Amniotic epithelial cell (primary cell): Measurements from ENCODE around the gene NDUFAF4.
"Not testable (repeated sequence)": the region's sequence is repeated elsewhere in the genome, so short reads cannot be mapped to it uniquely, and the experiment has no call there.

ENCODE experiments used
- DNase-seq: peaks from one replicate; pipeline ENCODE4 v3.0.0-alpha.2; 2010; ENCODE audit warnings: low read depth

The NDUFAF4 gene

DNA sequence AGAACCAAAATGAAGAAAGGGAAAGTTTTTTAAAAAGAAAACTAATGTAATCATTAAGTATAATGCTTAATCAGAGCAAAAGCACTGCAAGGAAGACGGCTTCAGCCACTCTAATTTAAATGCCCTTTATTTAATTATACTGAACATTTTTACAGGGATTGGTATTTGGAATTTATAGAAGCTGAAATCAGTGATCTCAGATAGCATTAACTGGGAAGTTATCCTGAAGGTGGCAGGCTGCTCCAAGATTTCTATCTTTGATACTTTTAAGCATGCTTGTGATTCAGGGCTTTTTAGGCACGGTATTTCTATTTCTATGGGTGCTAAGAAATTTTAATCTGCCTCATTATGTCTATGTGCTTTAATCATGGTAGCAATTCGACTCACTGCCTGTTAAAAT lies 1.3 kb upstream of the NDUFAF4 start:
- DNase-seq: peak; percentile 52

- DNase-seq: peak; percentile 23
These were observed 655 bp upstream of the NDUFAF4 start for GRCh38 chr6:96898241-96898851.

- no peak for DNase-seq
These were observed 8.5 kb downstream of the NDUFAF4 start for GRCh38 chr6:96889146-96889545.

GRCh38 chr6:96888745-96889144 lies 8.9 kb downstream of the NDUFAF4 start:
- no peak for DNase-seq

DNA sequence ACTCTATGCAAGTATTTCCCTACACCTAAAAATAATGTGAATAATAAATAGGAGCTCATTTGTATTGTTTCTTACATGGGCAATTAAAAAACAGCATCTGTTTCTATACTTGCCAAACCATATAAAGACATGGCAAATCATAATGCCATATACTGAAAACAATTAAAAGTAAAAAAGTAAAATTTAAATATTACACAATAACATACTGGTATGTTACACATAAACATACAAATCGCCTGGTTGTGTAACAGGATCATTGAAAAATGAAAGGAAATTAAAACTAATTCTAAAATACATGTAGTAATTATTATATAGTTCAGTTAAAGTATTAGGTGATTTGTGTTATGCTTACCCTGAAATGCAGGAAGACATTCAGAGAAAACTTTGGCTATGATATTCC lies 11.2 kb downstream of the NDUFAF4 start:
- no peak for DNase-seq

DNA sequence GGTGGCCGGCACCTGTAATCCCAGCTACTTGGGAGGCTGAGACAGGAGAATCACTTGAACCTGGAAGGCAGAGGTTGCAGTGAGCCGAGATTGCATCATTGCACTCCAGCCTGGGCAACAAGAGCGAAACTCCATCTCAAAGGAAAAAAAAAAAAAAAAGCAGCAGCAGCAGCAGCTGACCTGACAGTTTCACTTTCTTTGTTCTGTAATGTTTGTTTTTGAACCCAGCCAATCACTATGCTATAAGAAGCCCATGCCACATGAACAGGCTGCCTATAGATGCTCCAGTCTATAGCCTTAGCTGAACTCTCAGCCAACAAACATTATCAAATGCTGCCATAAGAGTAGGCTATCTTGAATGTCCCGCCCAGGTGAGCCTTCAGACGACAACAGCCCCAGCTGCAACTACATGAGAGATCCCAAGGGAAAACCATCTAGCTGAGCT lies 12.5 kb downstream of the NDUFAF4 start:
- not testable (repeated sequence) for DNase-seq

DNA sequence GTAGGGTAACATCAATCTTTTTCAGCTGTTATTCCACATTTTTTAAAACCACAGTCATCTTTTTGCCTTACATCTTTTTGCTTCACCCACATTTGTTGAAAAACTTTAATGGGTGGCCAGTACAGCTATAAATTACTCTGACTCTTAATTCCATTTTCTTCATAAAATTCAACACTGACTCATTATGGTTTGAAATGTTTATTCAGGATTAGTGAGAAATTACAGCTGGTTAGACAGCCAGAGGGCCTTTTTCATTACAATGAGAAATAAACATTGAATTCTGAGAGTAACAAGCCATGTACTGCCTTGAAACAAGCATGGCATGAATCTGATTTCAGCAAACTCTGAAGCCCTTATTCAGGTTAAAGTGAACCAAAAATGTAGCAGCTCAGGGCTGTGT lies 19.5 kb downstream of the NDUFAF4 start:
- peak; percentile 80 for DNase-seq

- no peak for DNase-seq
These were observed 20.7 kb downstream of the NDUFAF4 start for GRCh38 chr6:96876886-96877545.

DNA sequence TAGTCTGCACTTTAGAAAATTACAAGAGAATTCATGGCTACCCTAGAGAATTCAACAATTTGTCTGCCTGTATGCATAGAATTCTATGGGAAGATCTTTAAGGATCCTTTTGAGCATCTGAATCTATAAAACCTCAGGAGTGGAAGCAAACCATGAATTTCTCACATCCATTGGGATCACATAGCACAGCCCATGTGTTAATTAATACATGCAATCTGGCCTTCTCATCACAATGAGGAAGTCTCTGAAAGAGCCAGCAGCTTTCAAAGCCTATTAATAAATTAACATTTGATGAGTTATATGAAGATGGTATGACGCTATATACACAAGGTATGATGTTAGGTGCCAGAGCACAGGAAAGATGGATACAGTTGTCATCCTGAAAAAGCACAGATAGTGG lies 24.7 kb downstream of the NDUFAF4 start:
- no peak for DNase-seq

- DNase-seq: no peak
These were observed 32.7 kb downstream of the NDUFAF4 start for GRCh38 chr6:96865055-96865405.

DNA sequence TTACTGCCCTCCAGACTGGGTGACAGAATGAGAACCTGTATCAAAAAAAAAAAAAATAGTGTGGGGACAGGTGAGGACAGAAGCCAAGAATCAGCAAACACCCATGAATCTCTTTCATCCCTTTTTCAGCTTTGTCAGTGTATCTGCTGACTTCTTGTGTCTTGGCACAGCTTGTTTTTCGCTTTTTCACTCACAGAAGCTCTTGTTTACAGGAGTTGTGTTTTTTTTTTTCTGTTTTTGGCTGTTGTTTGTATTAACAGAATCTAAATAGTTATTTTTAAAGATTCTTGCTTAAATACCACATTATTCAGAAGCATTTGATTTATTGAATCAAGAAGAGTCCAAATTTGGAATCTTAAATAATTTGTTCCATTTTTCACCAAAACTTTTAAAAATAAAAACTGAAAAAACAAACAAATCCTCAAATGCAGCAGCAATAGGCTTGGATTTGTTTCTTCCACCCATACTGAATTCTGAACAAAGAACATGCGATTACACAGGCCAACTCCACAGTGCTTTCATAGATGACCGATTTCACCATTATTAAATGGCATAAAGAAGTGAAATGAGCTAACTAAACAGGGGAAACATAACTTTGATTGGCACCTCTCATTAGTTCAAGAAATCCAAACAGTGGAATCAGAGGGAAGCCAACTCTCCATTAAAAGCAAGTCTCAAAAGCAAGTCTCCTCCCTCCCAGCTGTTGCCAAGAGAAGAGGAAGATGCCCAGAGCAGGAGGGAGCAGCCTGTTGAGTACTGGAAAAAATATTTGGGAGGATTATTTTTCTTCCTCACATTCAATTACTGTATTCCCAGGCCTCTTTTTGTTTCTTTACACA lies 33.3 kb downstream of the NDUFAF4 start:
- DNase-seq: no peak

- no peak for DNase-seq
These were observed 35.1 kb downstream of the NDUFAF4 start for GRCh38 chr6:96862560-96862959.

- no peak for DNase-seq
These were observed 36.1 kb downstream of the NDUFAF4 start for GRCh38 chr6:96861588-96861987.

GRCh38 chr6:96856856-96857255 lies 40.8 kb downstream of the NDUFAF4 start:
- DNase-seq: no peak

- peak; percentile 56 for DNase-seq
These were observed 44.6 kb downstream of the NDUFAF4 start for GRCh38 chr6:96853083-96853482.

DNA sequence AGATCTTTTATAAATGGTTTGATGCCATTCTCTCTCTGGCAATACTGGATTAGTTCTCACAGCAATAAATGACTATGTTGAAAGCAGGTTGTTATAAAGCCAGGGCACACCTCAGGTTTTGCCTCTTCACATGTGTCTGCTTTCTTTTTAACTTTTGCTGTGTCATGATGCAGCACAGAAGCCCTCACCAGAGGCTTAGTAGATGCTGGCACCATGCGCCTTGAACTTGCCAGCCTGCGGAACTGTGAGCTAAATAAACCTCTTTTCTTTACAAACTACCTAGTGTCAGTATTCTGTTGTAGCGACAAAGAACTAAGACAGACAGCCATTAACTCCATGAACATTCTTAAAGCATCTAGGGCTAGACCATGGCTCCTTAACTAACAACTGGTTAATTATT lies 45.1 kb downstream of the NDUFAF4 start:
- DNase-seq: no peak

- no peak for DNase-seq
These were observed 45.8 kb downstream of the NDUFAF4 start for GRCh38 chr6:96851858-96852257.

GRCh38 chr6:96849615-96850014 lies 48.1 kb downstream of the NDUFAF4 start:
- no peak for DNase-seq

DNA sequence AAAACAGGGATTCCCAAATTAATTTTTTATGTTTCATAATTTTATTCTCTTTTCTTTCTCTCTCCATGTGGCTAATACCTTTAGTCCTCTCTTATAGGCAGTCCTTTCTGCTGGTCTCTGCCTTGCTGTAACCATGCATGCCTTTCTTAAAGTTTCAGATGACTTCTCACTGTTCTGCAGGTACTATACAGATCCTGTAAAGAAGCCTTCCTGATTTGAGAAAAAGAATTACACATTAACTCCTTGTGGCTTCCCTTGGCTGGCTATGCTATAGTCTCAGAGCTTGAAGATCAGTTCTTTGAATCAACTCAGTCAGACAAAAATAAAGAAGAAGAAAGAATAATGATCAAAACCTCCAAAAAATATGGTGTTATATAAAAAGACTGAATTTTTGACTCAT lies 53.2 kb downstream of the NDUFAF4 start:
- DNase-seq: no peak

GRCh38 chr6:96841345-96841744 lies 56.3 kb downstream of the NDUFAF4 start:
- peak; percentile 37 for DNase-seq
